Lower leg skin (tissue), 4 donors: ENCODE measurements around the gene HOXA9. TPM values are rescaled to one million over a fixed set of nuclear protein-coding genes. Genes with fewer than 3 reads are reported as not detected.

Source experiments
- DNase-seq, 2 donors: peaks; one replicate each; pipeline ENCODE4 v3.0.0-alpha.2; 2019; ENCODE audit warnings: low spot score in 2 of 2
- H3K4me3 ChIP-seq: fragments of 200-600 bp; sonication (generic); 2 replicates; pipeline ENCODE4 v1.5.1; 2017; ENCODE audit warnings: mild to moderate bottlenecking, low read depth; ENCODE audit not compliant: poor library complexity, severe bottlenecking
- POLR2A ChIP-seq, 2 donors: fragments of 450-650 bp; IDR thresholded peaks; one replicate each; pipeline ENCODE4 v1.6.1; 2016 to 2017; ENCODE audit warnings: antibody characterized with exemption in 2 of 2, mild to moderate bottlenecking in 1 of 2, moderate library complexity in 1 of 2
- WGBS, 2 donors: methylation state at CpG; one replicate each; pipeline ENCODE4 v1.1.5; 2018; 5-methylcytosine and 5-hydroxymethylcytosine counted together
- intact Hi-C: fragments of 100-400 bp; cut with DNase I; formaldehyde crosslinking; loops from one replicate; pipeline ENCODE4 v1.15.0; 2023; ENCODE audit warnings: low total_unique reads
- total RNA-seq, 4 donors: library from RNA; depleted of rRNA; stranded (reverse); fragments of >200 nt; gene quantifications; one replicate each; pipeline ENCODE4 v1.1.0, GENCODE V29; 2016
- TF ChIP-seq, protein P1 (sequence below), 3 donors: fragments of 450-650 bp; IDR thresholded peaks; one replicate each; pipeline ENCODE4 v1.5.1; 2016; ENCODE audit warnings: antibody characterized with exemption in 3 of 3, mild to moderate bottlenecking in 3 of 3, moderate library complexity in 2 of 3

Gene HOXA9
- total RNA-seq, 4 donors from 2014 or later = 43.1 to 50.1 (median 46.9) TPM

DNA sequence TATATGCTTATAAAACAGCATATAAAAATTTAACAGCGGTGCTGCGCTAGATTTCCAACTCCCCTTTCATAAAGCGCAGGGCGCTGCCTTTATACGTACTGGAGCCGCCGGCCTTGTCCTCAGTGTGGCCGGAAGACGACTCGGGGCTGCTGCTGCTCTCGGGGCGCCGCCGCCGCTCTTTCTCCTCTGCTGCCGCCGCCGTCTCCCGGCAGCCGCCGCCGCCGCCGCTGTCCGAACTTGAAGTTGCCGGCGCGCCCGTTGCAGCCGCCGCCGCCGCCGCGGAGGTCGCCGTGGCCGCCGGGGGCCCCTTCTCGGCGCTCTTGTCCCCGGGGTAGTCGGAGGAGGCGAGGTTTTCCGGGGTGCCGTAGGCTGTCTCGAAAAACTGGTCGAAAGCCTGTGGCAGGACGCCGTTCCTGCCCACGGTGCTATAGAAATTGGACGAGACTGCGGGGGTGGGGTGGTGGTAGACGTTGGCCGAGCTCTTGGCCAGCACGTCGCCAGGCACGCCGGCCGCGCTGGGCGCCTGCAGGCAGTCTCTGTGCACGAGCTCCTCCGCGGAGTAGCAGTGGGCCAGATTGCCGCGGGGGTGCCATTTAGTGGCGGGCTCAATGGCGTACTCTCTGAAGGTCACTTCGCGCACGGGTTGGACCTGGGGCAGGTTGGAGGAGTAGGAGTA, 19.1 kb upstream of the HOXA9 start:
- no peak for TF ChIP-seq POLR2A (IDR thresholded peaks at IDR 0.05)
- TF ChIP-seq, protein P1, sequence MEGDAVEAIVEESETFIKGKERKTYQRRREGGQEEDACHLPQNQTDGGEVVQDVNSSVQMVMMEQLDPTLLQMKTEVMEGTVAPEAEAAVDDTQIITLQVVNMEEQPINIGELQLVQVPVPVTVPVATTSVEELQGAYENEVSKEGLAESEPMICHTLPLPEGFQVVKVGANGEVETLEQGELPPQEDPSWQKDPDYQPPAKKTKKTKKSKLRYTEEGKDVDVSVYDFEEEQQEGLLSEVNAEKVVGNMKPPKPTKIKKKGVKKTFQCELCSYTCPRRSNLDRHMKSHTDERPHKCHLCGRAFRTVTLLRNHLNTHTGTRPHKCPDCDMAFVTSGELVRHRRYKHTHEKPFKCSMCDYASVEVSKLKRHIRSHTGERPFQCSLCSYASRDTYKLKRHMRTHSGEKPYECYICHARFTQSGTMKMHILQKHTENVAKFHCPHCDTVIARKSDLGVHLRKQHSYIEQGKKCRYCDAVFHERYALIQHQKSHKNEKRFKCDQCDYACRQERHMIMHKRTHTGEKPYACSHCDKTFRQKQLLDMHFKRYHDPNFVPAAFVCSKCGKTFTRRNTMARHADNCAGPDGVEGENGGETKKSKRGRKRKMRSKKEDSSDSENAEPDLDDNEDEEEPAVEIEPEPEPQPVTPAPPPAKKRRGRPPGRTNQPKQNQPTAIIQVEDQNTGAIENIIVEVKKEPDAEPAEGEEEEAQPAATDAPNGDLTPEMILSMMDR (IDR thresholded peaks at IDR 0.05) = no peak
- 0 to 1% methylated on average over 24 to 42 of the region's 72 CpGs for WGBS, 2 donors
- H3K4me3 ChIP-seq = peak overlapping the region; percentile 41
- DNase-seq = peak; percentile 31 to 89
- intact Hi-C loops = no loop called here

DNA sequence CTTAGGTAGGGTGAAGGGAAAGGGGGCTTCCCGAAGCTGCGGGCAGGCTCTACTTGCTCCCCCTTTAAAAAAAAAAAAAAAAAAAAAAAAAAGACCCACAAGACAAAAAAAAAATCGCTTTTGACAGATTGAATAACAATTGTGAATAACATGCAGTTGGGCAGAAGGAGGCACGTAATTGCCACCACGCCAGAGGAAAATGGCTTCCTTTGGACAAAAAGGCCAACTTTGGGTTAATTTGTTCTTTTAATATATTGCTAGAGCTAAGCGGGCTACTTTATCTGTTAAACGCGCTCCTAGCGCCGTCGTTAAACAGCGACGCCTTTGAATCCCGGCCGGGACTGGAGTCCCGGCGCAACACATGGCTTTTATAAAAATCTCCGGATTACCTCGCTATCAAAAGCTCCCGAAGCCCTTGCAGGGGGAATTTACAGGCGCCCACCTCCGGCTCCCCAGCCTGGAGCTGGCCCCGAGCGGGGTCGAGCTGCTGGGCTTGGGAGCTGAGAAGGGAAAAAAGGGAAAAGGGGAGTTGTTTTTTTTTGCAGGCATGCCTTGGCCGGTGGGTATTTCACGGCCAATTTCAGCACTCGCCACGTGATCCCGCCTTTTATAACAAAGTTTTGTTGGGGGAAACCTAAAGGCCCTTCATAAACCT, 18.5 kb upstream of the HOXA9 start:
- peak; percentile 22 to 78 for DNase-seq
- intact Hi-C loops = no loop called here
- peak overlapping the region; percentile 41 for H3K4me3 ChIP-seq
- TF ChIP-seq, protein P1 (IDR thresholded peaks at IDR 0.05) = no peak
- no peak for TF ChIP-seq POLR2A (IDR thresholded peaks at IDR 0.05)
- WGBS, 2 donors = 2% methylated on average over 30 of the region's 30 CpGs

DNA sequence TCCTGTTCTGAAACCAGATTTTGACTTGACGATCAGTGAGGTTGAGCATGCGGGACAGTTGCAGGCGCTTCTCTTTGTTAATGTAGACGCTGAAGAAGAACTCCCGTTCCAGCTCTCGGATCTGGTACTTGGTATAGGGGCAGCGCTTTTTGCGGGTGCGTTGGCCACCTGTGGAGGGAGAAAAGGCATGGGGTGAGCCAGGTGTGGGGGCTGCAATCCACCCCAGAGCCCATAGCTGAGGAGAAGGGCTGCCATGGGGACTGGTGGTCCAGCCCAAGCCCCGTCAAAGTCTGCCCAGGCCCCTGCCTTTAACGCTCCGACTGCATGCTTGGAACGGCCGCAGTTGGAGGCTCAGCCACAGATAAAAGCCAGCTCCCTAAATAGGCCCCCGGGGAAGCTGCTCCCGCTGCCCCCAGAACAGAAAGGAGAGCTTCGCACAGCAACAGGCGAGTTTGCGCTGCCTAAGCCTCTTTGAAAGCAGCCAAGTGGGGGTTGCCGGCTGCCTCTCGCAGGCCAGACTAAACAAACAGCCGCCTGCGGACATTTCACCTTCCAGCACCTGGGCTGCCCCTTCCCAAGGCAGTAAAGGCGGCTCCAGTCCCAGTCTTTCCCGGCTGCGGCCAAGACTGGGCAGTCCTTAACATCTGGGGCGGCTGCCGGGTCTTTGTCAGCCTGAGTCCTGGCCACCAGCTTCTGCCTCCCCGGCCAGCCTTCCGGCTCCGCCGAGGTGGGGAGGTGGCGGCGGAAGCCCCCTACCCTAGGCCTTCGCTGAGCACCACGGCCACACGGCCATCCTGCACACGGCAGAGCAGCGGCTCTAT, 17.7 kb upstream of the HOXA9 start:
- TF ChIP-seq POLR2A (IDR thresholded peaks at IDR 0.05) = no peak
- TF ChIP-seq, protein P1 (IDR thresholded peaks at IDR 0.05) = no peak
- H3K4me3 ChIP-seq = no peak overlapping the region
- intact Hi-C loops = no loop called here
- WGBS, 2 donors = 29 to 30% methylated on average over 32 to 37 of the region's 39 CpGs
- DNase-seq = peak in 1 of 2 donors; percentile 84

DNA sequence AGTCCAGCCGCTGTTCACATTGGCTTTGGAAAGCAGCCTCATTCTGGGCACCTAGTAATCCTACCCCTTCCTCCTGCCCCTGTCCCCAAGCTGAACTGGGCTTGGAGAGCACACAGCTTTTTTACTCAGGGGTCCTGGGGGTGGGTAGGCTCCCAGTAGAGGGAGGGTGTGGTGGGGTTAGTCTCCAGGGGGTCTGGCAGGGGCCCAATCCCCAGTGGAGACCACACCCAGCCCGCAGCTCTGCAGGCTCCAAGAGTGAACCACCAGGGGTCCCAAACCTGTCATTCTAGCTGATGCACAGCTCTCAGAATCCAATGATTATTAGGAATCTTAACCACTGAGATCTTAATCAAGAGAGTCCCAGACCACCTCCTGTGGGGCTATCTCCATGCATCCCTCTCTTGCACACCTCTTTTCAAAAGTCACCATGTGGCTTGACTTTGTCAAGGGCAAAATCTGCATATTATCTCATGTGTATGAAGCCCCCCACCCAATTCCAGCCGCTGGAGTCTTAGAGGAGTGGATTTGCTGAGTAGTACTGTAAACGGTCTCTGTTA, 17.0 kb upstream of the HOXA9 start:
- intact Hi-C loops = no loop called here
- WGBS, 2 donors = 71 to 81% methylated on average over 4 of the region's 4 CpGs
- H3K4me3 ChIP-seq = no peak overlapping the region
- DNase-seq = peak in 1 of 2 donors; percentile 72
- TF ChIP-seq POLR2A (IDR thresholded peaks at IDR 0.05) = no peak
- TF ChIP-seq, protein P1 (IDR thresholded peaks at IDR 0.05) = no peak

DNA sequence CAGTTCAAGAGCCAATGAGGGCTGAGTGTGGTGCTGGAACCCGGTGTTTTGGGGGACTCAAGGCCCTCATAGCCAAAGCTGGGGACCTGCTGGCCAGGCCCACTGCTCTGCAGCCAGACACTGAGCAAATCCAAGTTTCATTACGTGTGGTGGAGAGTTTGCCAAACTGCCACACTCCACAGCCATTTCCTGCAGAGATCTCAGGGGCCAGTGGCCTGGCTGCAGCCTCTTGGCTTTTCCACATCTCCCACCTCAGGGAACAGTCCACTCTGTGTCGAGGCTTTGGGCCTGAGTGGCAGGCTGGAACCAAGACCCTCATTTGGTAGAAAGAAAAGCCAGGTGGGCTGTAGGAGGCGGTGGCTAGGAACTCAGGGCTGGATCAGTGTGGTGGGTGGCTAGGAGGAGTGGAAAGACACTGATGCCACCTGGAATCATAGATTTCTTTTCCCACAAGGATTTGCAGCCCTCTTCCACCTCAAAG, 16.5 kb upstream of the HOXA9 start:
- DNase-seq = peak in 1 of 2 donors; percentile 85
- no peak overlapping the region for H3K4me3 ChIP-seq
- intact Hi-C loops = no loop called here
- TF ChIP-seq POLR2A (IDR thresholded peaks at IDR 0.05) = no peak
- TF ChIP-seq, protein P1 (IDR thresholded peaks at IDR 0.05) = no peak
- WGBS, 2 donors = 81% methylated on average over 4 of the region's 4 CpGs
